HepG2 (cell line): ENCODE data around the gene SULT1B1. TPM values are rescaled to one million over a fixed set of nuclear protein-coding genes. Genes with fewer than 3 reads are reported as not detected.

Source experiments
- ATAC-seq: fragments of 200-7000 bp; cut with Tn5 transposase; 3 replicates; pipeline ENCODE4 v1.9.1; 2020; ENCODE audit warnings: mild to moderate bottlenecking, moderate library complexity
- BruUV-seq: library from RNA; stranded (reverse); fragments of 400-500 nt; replicated peaks from 2 replicates; lab custom pipeline; 2021; lab: Mats Ljungman, UMichigan
- CTCF ChIA-PET: fragments of 300-600 bp; formaldehyde crosslinking; extraction: SDS; loops from one replicate; lab custom pipeline; 2021; ENCODE audit warnings: low total read pairs, inconsistent platforms, low intra/inter-chr PET ratio; lab: Yijun Ruan, JAX
- POLR2A ChIA-PET: fragments of 350-600 bp; sonication (Branson Sonifier 250); formaldehyde crosslinking; loops from one replicate; lab custom pipeline; 2020; ENCODE audit warnings: antibody characterized with exemption, inconsistent platforms; lab: Yijun Ruan, JAX
- DNase-seq: peaks from one replicate; pipeline ENCODE4 v3.0.0-alpha.2; 2015; ENCODE audit warnings: low spot score
- FAIRE-seq: peaks from 3 replicates; lab custom pipeline; 2011; peaks lifted over from hg19 to GRCh38; lab: Jason Lieb, UNC
- H2AFZ ChIP-seq: one replicate; pipeline ENCODE4 v1.6.1; 2011; ENCODE audit warnings: low read length, inconsistent platforms
- H3K27ac ChIP-seq: fragments of 300-600 bp; 3 replicates; pipeline ENCODE4 v1.8.0; 2011; ENCODE audit warnings: mixed run types, mild to moderate bottlenecking, mixed read lengths, low read length, inconsistent platforms; ENCODE audit not compliant: insufficient read depth; ENCODE audit errors: extremely low read length
- H3K27me3 ChIP-seq, 2 experiments: fragments of 200-600 bp in 1 of 2; 2 replicates in 1 of 2; 3 replicates in 1 of 2; pipeline versions ENCODE4 v1.6.0 to v1.8.0; 2011; ENCODE audit warnings: low read length in 2 of 2, mild to moderate bottlenecking in 2 of 2, moderate library complexity in 2 of 2, inconsistent platforms in 1 of 2; ENCODE audit not compliant: insufficient read depth in 2 of 2, control insufficient read depth in 1 of 2
- H3K36me3 ChIP-seq, 2 experiments: fragments of 200-600 bp in 1 of 2; replicated peaks in 1 of 2; 2 replicates in 1 of 2; 3 replicates in 1 of 2; pipeline versions ENCODE4 v1.5.1 to v1.8.0; 2011; ENCODE audit warnings: low read length in 2 of 2, inconsistent platforms in 1 of 2; ENCODE audit not compliant: insufficient read depth in 2 of 2, control insufficient read depth in 1 of 2
- H3K4me1 ChIP-seq: 2 replicates; pipeline ENCODE4 v1.5.1; 2012; ENCODE audit warnings: low read length, inconsistent platforms; ENCODE audit not compliant: insufficient read depth
- H3K4me2 ChIP-seq: 2 replicates; pipeline ENCODE4 v1.6.0; 2011; ENCODE audit warnings: low read depth, low read length, inconsistent platforms
- H3K4me3 ChIP-seq, 3 experiments: fragments of 200-600 bp in 1 of 3; sonication (generic), shearing (Covaris generic) in 1 of 3; replicated peaks in 1 of 3; 2 replicates each; pipeline ENCODE4 v1.5.1; 2011 to 2016; ENCODE audit warnings: low read length in 3 of 3, inconsistent platforms in 2 of 3, low read depth in 2 of 3, mild to moderate bottlenecking in 2 of 3, control low read depth in 1 of 3, mixed read lengths in 1 of 3; ENCODE audit not compliant: insufficient read depth in 1 of 3
- H3K79me2 ChIP-seq: one replicate; pipeline ENCODE4 v1.6.1; 2011; ENCODE audit warnings: low read length, inconsistent platforms; ENCODE audit not compliant: insufficient read depth
- H3K9ac ChIP-seq: 2 replicates; pipeline ENCODE4 v1.6.0; 2011; ENCODE audit warnings: mild to moderate bottlenecking, low read depth, low read length, inconsistent platforms; ENCODE audit not compliant: insufficient read depth
- H3K9me3 ChIP-seq: 2 replicates; pipeline ENCODE4 v1.5.1; 2012; ENCODE audit warnings: mild to moderate bottlenecking, low read length
- H4K20me1 ChIP-seq: 2 replicates; pipeline ENCODE4 v1.6.0; 2011; ENCODE audit warnings: inconsistent platforms, mild to moderate bottlenecking, low read length, moderate library complexity; ENCODE audit not compliant: insufficient read depth
- BHLHE40 ChIP-seq: IDR thresholded peaks from 2 replicates; pipeline ENCODE4 v1.6.1; 2011; ENCODE audit warnings: low read length, improper control_type of control experiment
- ZBTB20 ChIP-seq: sonication (generic); formaldehyde crosslinking; IDR thresholded peaks from 2 replicates; pipeline ENCODE4 v1.8.1; 2023; ENCODE audit warnings: missing genetic modification reagents, low read depth, mild to moderate bottlenecking, borderline replicate concordance
- ZNF619 ChIP-seq: sonication (generic); formaldehyde crosslinking; IDR thresholded peaks from 2 replicates; pipeline ENCODE4 v1.4.0; 2020; ENCODE audit warnings: mild to moderate bottlenecking, missing genetic modification reagents
- ZSCAN31 ChIP-seq: sonication (generic); formaldehyde crosslinking; IDR thresholded peaks from 2 replicates; pipeline ENCODE4 v1.5.0; 2020; ENCODE audit warnings: low read depth, mild to moderate bottlenecking, missing genetic modification reagents
- WGBS: methylation state at CpG from one replicate; pipeline ENCODE4 v1.1.6; 2017; ENCODE audit warnings: low lambda C conversion rate; 5-methylcytosine and 5-hydroxymethylcytosine counted together
- in situ Hi-C: cut with HindIII; loops from 2 replicates; pipeline ENCODE4 v1.10.0; 2017; ENCODE audit warnings: low pct_unique_long_range_greater_than_20kb; ENCODE audit not compliant: extremely low pct_ligation_motif_present
- intact Hi-C: fragments of 100-400 bp; cut with micrococcal nuclease; formaldehyde crosslinking; loops from one replicate; pipeline ENCODE4 v1.10.0; 2022; ENCODE audit not compliant: unreplicated experiment
- polyA plus RNA-seq, 8 experiments: library from polyadenylated mRNA; depleted of rRNA in 3 of 8; stranded (reverse) in 7 of 8; unstranded in 1 of 8; fragments of >200 nt; fragmentation: Illumina TruSeq in 4 of 8; extraction: Trizol in 4 of 8; gene quantifications; 2 replicates each; pipeline versions ENCODE4 v1.2.1 to v1.2.3, GENCODE V29; 2011 to 2016; ENCODE audit warnings: low read depth in 4 of 8, missing spikeins in 1 of 8, mixed read lengths in 1 of 8; ENCODE audit not compliant: insufficient read depth in 1 of 8
- total RNA-seq, 5 experiments: library from RNA; depleted of rRNA; stranded (reverse); fragments of >200 nt; fragmentation: Illumina TruSeq; extraction: Trizol; gene quantifications; 2 replicates each; pipeline ENCODE4 v1.2.3, GENCODE V29; 2016; ENCODE audit warnings: low read depth in 1 of 5
- TF ChIP-seq, protein P1 (sequence below): sonication (generic); formaldehyde crosslinking; IDR thresholded peaks from 2 replicates; pipeline ENCODE4 v1.9.0; 2021; ENCODE audit warnings: missing genetic modification reagents, mild to moderate bottlenecking, borderline replicate concordance
- TF ChIP-seq, protein P2 (sequence below): sonication (generic); formaldehyde crosslinking; IDR thresholded peaks from 2 replicates; pipeline ENCODE4 v1.5.0; 2020; ENCODE audit warnings: mild to moderate bottlenecking, missing genetic modification reagents, borderline replicate concordance
- TF ChIP-seq, protein P3 (sequence below): sonication (generic); formaldehyde crosslinking; conservative IDR thresholded peaks from 2 replicates; pipeline ENCODE4 v1.4.0; 2020; ENCODE audit warnings: missing genetic modification reagents
- TF ChIP-seq, protein P4 (sequence below): sonication (generic); formaldehyde crosslinking; IDR thresholded peaks from 2 replicates; pipeline ENCODE4 v1.5.1; 2020; ENCODE audit warnings: mild to moderate bottlenecking, missing genetic modification reagents, moderate library complexity

SULT1B1 gene
- total and polyA plus RNA-seq, 2 of the 13 experiments (the other 11 are each of a cell fraction or from before 2014, with no cell fraction given): 0.20 to 0.25 TPM

DNA sequence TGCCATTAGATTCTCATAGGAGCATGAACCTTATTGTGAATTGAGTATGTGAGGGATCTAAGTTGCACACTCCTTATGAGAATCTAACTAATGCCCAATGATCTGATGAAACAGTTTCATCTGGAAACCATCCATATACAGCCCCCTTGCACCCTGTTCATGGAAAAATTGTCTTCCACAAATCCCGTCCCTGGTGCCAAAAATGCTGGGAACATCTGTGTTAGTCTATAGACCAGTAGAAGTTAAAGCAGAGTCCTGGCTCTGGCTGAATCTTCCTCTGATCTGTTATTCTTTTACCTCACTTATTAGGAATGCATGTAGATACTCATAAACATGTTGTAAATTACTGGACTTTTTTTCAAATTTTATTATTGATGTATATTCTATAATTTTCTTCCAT, 29.2 kb downstream of the SULT1B1 start:
- DNase-seq: no peak
- H3K4me1 ChIP-seq: peaks cover 12% of the 10 kb centered on the region; the same call in 1 of the 2 replicates
- no peak overlapping the region for H3K4me2 ChIP-seq
- intact Hi-C loops: no loop called here
- no peak overlapping the region for H3K9ac ChIP-seq
- H3K79me2 ChIP-seq: no peaks in the 10 kb centered on the region
- no peak for FAIRE-seq
- no peaks in the 10 kb centered on the region for H4K20me1 ChIP-seq
- no peak overlapping the region for H2AFZ ChIP-seq
- H3K9me3 ChIP-seq: no peaks in the 10 kb centered on the region
- no peak overlapping the region for H3K27ac ChIP-seq
- BruUV-seq: no TSS peak
- in situ Hi-C loops: no loop called here
- no peak overlapping the region for H3K4me3 ChIP-seq
- POLR2A ChIA-PET: no interaction called here
- no peaks in the 10 kb centered on the region for H3K27me3 ChIP-seq
- H3K36me3 ChIP-seq: no peaks in the 10 kb centered on the region
- CTCF ChIA-PET: no interaction called here
- WGBS: 60% methylated on average over 1 of the region's 1 CpG
- no peak for ATAC-seq
- no peak for TF ChIP-seq ZBTB20 (CRISPR knock-in tag)
- no peak for TF ChIP-seq ZSCAN31 (CRISPR knock-in tag)
- TF ChIP-seq, protein P1, sequence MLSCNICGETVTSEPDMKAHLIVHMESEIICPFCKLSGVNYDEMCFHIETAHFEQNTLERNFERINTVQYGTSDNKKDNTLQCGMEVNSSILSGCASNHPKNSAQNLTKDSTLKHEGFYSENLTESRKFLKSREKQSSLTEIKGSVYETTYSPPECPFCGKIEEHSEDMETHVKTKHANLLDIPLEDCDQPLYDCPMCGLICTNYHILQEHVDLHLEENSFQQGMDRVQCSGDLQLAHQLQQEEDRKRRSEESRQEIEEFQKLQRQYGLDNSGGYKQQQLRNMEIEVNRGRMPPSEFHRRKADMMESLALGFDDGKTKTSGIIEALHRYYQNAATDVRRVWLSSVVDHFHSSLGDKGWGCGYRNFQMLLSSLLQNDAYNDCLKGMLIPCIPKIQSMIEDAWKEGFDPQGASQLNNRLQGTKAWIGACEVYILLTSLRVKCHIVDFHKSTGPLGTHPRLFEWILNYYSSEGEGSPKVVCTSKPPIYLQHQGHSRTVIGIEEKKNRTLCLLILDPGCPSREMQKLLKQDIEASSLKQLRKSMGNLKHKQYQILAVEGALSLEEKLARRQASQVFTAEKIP (CRISPR knock-in tag): no peak
- no peak for TF ChIP-seq BHLHE40
- TF ChIP-seq, protein P2, sequence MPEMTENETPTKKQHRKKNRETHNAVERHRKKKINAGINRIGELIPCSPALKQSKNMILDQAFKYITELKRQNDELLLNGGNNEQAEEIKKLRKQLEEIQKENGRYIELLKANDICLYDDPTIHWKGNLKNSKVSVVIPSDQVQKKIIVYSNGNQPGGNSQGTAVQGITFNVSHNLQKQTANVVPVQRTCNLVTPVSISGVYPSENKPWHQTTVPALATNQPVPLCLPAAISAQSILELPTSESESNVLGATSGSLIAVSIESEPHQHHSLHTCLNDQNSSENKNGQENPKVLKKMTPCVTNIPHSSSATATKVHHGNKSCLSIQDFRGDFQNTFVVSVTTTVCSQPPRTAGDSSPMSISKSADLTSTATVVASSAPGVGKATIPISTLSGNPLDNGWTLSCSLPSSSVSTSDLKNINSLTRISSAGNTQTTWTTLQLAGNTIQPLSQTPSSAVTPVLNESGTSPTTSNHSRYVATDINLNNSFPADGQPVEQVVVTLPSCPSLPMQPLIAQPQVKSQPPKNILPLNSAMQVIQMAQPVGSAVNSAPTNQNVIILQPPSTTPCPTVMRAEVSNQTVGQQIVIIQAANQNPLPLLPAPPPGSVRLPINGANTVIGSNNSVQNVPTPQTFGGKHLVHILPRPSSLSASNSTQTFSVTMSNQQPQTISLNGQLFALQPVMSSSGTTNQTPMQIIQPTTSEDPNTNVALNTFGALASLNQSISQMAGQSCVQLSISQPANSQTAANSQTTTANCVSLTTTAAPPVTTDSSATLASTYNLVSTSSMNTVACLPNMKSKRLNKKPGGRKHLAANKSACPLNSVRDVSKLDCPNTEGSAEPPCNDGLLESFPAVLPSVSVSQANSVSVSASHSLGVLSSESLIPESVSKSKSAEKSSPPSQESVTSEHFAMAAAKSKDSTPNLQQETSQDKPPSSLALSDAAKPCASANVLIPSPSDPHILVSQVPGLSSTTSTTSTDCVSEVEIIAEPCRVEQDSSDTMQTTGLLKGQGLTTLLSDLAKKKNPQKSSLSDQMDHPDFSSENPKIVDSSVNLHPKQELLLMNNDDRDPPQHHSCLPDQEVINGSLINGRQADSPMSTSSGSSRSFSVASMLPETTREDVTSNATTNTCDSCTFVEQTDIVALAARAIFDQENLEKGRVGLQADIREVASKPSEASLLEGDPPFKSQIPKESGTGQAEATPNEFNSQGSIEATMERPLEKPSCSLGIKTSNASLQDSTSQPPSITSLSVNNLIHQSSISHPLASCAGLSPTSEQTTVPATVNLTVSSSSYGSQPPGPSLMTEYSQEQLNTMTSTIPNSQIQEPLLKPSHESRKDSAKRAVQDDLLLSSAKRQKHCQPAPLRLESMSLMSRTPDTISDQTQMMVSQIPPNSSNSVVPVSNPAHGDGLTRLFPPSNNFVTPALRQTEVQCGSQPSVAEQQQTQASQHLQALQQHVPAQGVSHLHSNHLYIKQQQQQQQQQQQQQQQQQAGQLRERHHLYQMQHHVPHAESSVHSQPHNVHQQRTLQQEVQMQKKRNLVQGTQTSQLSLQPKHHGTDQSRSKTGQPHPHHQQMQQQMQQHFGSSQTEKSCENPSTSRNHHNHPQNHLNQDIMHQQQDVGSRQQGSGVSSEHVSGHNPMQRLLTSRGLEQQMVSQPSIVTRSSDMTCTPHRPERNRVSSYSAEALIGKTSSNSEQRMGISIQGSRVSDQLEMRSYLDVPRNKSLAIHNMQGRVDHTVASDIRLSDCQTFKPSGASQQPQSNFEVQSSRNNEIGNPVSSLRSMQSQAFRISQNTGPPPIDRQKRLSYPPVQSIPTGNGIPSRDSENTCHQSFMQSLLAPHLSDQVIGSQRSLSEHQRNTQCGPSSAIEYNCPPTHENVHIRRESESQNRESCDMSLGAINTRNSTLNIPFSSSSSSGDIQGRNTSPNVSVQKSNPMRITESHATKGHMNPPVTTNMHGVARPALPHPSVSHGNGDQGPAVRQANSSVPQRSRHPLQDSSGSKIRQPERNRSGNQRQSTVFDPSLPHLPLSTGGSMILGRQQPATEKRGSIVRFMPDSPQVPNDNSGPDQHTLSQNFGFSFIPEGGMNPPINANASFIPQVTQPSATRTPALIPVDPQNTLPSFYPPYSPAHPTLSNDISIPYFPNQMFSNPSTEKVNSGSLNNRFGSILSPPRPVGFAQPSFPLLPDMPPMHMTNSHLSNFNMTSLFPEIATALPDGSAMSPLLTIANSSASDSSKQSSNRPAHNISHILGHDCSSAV (CRISPR knock-in tag): no peak
- no peak for TF ChIP-seq ZNF619 (CRISPR knock-in tag)
- TF ChIP-seq, protein P3, sequence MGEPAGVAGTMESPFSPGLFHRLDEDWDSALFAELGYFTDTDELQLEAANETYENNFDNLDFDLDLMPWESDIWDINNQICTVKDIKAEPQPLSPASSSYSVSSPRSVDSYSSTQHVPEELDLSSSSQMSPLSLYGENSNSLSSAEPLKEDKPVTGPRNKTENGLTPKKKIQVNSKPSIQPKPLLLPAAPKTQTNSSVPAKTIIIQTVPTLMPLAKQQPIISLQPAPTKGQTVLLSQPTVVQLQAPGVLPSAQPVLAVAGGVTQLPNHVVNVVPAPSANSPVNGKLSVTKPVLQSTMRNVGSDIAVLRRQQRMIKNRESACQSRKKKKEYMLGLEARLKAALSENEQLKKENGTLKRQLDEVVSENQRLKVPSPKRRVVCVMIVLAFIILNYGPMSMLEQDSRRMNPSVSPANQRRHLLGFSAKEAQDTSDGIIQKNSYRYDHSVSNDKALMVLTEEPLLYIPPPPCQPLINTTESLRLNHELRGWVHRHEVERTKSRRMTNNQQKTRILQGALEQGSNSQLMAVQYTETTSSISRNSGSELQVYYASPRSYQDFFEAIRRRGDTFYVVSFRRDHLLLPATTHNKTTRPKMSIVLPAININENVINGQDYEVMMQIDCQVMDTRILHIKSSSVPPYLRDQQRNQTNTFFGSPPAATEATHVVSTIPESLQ (CRISPR knock-in tag): no peak
- TF ChIP-seq, protein P4, sequence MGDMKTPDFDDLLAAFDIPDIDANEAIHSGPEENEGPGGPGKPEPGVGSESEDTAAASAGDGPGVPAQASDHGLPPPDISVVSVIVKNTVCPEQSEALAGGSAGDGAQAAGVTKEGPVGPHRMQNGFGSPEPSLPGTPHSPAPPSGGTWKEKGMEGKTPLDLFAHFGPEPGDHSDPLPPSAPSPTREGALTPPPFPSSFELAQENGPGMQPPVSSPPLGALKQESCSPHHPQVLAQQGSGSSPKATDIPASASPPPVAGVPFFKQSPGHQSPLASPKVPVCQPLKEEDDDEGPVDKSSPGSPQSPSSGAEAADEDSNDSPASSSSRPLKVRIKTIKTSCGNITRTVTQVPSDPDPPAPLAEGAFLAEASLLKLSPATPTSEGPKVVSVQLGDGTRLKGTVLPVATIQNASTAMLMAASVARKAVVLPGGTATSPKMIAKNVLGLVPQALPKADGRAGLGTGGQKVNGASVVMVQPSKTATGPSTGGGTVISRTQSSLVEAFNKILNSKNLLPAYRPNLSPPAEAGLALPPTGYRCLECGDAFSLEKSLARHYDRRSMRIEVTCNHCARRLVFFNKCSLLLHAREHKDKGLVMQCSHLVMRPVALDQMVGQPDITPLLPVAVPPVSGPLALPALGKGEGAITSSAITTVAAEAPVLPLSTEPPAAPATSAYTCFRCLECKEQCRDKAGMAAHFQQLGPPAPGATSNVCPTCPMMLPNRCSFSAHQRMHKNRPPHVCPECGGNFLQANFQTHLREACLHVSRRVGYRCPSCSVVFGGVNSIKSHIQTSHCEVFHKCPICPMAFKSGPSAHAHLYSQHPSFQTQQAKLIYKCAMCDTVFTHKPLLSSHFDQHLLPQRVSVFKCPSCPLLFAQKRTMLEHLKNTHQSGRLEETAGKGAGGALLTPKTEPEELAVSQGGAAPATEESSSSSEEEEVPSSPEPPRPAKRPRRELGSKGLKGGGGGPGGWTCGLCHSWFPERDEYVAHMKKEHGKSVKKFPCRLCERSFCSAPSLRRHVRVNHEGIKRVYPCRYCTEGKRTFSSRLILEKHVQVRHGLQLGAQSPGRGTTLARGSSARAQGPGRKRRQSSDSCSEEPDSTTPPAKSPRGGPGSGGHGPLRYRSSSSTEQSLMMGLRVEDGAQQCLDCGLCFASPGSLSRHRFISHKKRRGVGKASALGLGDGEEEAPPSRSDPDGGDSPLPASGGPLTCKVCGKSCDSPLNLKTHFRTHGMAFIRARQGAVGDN (CRISPR knock-in tag): no peak
